H1 (cell line): ENCODE results near the gene PBX3. TPM values are rescaled to one million over a fixed set of nuclear protein-coding genes. Genes with fewer than 3 reads are reported as not detected.

Experiments
- BCL11A ChIP-seq, 2 experiments: IDR thresholded peaks; one replicate each; pipeline ENCODE4 v1.6.1; 2011; ENCODE audit warnings: low read depth in 2 of 2, low read length in 2 of 2, mild to moderate bottlenecking in 2 of 2
- polyA plus RNA-seq, 7 experiments: library from polyadenylated mRNA; depleted of rRNA in 3 of 7; stranded (reverse) in 5 of 7; unstranded in 2 of 7; fragments of >200 nt in 5 of 7; fragments of 200-250 nt in 2 of 7; gene quantifications; 1 replicate in 5 of 7; 2 replicates in 1 of 7; 4 replicates in 1 of 7; pipeline versions ENCODE4 v1.2.1 to v1.2.3, GENCODE V29; 2011 to 2013; ENCODE audit warnings: missing spikeins in 2 of 7, mixed read lengths in 2 of 7
- total RNA-seq: library from RNA; stranded (reverse); fragmentation: NEBNext Ultra II Directional; extraction: Animal tissue kit (Norgen Biotek cat#: 25700); gene quantifications from 2 replicates; pipeline ENCODE4 v1.2.1, GENCODE V29; 2021

PBX3 gene
- total and polyA plus RNA-seq, 2 of the 8 experiments (the other 6 are each of a cell fraction or from before 2014, with no cell fraction given), result 22.7 to 44.3 TPM

DNA sequence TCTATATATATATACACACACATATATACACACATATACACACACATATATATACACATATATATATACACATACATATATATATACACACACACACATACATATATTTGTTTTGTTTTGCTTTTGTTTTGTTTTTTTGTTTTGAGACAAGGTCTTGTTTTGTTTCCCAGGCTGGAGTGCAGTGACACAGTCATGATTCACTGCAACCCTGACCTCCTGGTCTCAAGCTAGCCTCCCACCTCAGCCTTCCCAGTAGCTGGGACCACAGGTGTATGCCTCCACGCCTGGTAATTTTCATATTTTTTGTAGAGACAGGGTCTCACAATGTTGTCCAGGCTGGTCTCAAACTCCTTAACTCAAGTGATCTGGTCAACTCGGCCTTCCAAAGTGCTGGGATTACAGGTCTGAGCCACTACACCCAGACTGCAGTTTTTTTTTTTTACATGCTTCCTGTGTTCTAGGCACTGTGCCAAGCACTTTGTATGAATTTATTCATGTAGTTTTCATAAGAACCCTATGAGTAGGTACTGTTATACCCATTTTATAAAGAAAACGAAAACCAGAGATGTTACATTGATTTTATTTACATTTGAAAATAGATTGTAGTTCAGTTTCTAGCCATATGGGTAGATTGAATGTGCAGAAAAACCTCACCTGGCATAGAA, 120.7 kb downstream of the PBX3 start (continued):
- TF ChIP-seq BCL11A (IDR thresholded peaks at IDR 0.05; ENCODE audit: low read depth in 2 of 2, low read length in 2 of 2), result no peak
